MCF 10A (cell line): ENCODE measurements around the gene TRAT1. TPM values are rescaled to one million over a fixed set of nuclear protein-coding genes. Genes with fewer than 3 reads are reported as not detected.

Experiments
- Bru-seq: library from RNA; stranded (reverse); fragments of 400-500 nt; gene quantifications from one replicate; lab custom pipeline; 2021; lab: Mats Ljungman, UMichigan
- BruChase-seq, 2 experiments: library from RNA; stranded (reverse); fragments of 400-500 nt; gene quantifications; one replicate each; lab custom pipeline; 2021; lab: Mats Ljungman, UMichigan
- BruUV-seq: library from RNA; stranded (reverse); fragments of 400-500 nt; replicated peaks from 2 replicates; lab custom pipeline; 2021; lab: Mats Ljungman, UMichigan
- CTCF ChIA-PET: fragments of 300-600 bp; sonication (Branson Sonifier 250); formaldehyde crosslinking; extraction: SDS; loops from one replicate; lab custom pipeline; 2021; ENCODE audit warnings: antibody characterized with exemption, inconsistent platforms; lab: Yijun Ruan, JAX
- POLR2A ChIA-PET: fragments of 300-600, 350-650 bp; sonication (Branson Sonifier 250); formaldehyde crosslinking; extraction: SDS; loops from one replicate; lab custom pipeline; 2020; ENCODE audit warnings: antibody characterized with exemption, inconsistent platforms; lab: Yijun Ruan, JAX
- DNase-seq: peaks from one replicate; pipeline ENCODE4 v3.0.0-alpha.2; 2018; ENCODE audit not compliant: unreplicated experiment
- H3K27ac Mint-ChIP-seq: one replicate; pipeline ENCODE4 v1.8.0; 2022; ENCODE audit warnings: mild to moderate bottlenecking, low read depth, mixed read lengths; ENCODE audit not compliant: unreplicated experiment
- H3K27me3 Mint-ChIP-seq: one replicate; pipeline ENCODE4 v1.8.0; 2022; ENCODE audit warnings: mixed read lengths; ENCODE audit not compliant: insufficient read depth, unreplicated experiment
- H3K36me3 Mint-ChIP-seq: one replicate; pipeline ENCODE4 v1.8.0; 2022; ENCODE audit warnings: mild to moderate bottlenecking, moderate library complexity, mixed read lengths; ENCODE audit not compliant: insufficient read depth, unreplicated experiment
- H3K4me1 Mint-ChIP-seq: one replicate; pipeline ENCODE4 v1.8.0; 2022; ENCODE audit warnings: mixed read lengths; ENCODE audit not compliant: insufficient read depth, unreplicated experiment
- H3K4me3 Mint-ChIP-seq: one replicate; pipeline ENCODE4 v1.8.0; 2022; ENCODE audit warnings: mild to moderate bottlenecking, moderate library complexity, mixed read lengths; ENCODE audit not compliant: unreplicated experiment
- H3K9me3 Mint-ChIP-seq: one replicate; pipeline ENCODE4 v1.8.0; 2022; ENCODE audit warnings: mixed read lengths; ENCODE audit not compliant: unreplicated experiment
- intact Hi-C: fragments of 100-400 bp; cut with micrococcal nuclease; formaldehyde crosslinking; loops from 2 replicates; pipeline ENCODE4 v1.14.1; 2022
- long read RNA-seq: library from polyadenylated mRNA; stranded (forward); transcript quantifications from one replicate; pipeline ENCODE4 v2.0.0, GENCODE V29; 2022
- total RNA-seq: library from RNA; stranded (reverse); gene quantifications from 2 replicates; pipeline ENCODE4 v1.2.3, GENCODE V29; 2022
- TF ChIP-seq, protein P1 (sequence below): fragments of 200-600 bp; IDR thresholded peaks from one replicate; pipeline ENCODE4 v1.8.0; 2022; ENCODE audit warnings: antibody characterized with exemption, mild to moderate bottlenecking; ENCODE audit not compliant: unreplicated experiment

TRAT1 gene
- not detected in 2 replicates for total RNA-seq
- not detected for Bru-seq, nascent RNA
- not detected for BruChase-seq, experiment 1, labeled RNA remaining after a 6-hour chase
- not detected for BruChase-seq, experiment 2, labeled RNA remaining after a 2-hour chase
- long read RNA-seq = 0 reads

DNA sequence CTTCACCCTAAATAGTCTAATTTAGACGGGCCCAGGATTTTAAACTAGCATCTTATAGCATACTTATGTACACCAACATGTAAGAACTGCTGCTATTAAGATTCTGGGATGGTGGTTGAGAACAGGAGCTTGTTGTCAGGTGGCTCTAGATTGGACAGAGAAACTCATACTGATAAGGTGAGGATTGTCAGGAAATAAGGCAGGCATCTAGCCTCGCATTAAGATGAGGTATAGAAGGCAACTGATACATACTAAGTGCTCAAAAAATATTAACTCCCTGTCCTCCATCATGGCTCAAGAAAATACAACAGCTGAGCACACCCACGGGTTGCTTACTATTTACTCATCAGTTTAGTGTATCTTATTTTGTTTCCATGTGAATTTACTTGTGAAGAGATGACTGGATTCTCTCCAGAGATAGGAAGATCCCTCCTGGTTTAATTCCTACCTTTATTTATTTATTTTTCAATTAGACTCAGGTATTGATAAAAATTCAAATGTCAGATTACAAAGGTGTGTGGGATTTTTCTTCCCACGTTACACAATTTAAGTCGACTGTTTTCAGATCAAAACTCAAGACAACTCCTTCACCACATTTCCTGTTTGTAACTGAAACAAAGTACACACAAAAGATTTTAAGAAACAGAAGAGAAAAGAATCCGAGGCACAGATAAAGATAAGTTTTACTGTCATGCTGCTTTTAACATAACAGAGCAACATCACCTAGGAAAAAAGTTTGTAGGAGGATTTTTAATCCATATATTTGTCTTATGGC, at the start of gene TRAT1:
Gene TRAT1 (plus strand): TSS at position 664 of the 775 bp plus-strand sequence. CDS start 142 bp downstream, outside the sequence.
- no peaks in the 10 kb centered on the region for H3K27me3 Mint-ChIP-seq
- TF ChIP-seq, protein P1, sequence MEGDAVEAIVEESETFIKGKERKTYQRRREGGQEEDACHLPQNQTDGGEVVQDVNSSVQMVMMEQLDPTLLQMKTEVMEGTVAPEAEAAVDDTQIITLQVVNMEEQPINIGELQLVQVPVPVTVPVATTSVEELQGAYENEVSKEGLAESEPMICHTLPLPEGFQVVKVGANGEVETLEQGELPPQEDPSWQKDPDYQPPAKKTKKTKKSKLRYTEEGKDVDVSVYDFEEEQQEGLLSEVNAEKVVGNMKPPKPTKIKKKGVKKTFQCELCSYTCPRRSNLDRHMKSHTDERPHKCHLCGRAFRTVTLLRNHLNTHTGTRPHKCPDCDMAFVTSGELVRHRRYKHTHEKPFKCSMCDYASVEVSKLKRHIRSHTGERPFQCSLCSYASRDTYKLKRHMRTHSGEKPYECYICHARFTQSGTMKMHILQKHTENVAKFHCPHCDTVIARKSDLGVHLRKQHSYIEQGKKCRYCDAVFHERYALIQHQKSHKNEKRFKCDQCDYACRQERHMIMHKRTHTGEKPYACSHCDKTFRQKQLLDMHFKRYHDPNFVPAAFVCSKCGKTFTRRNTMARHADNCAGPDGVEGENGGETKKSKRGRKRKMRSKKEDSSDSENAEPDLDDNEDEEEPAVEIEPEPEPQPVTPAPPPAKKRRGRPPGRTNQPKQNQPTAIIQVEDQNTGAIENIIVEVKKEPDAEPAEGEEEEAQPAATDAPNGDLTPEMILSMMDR = no peak
- H3K9me3 Mint-ChIP-seq = no peaks in the 10 kb centered on the region
- H3K4me3 Mint-ChIP-seq = no peak within 1 kb of the TSS
- no peak within 1 kb of the TSS for H3K27ac Mint-ChIP-seq
- POLR2A ChIA-PET = interaction anchor here (0.5 kb wide), 1 partner anchor 9 kb away, joined by 3 read pairs; no protein-coding TSS in a partner anchor
- DNase-seq = no peak
- no TSS peak for BruUV-seq
- H3K36me3 Mint-ChIP-seq = no peaks in the 10 kb centered on the region
- peaks cover 15% of the 10 kb centered on the region for H3K4me1 Mint-ChIP-seq
- intact Hi-C loops = no loop called here
- CTCF ChIA-PET = interaction anchor here (0.7 kb wide), 1 partner anchor 13 kb away, joined by 4 read pairs; no protein-coding TSS in a partner anchor

- H3K4me3 Mint-ChIP-seq = no peak overlapping the region
- no peak for DNase-seq
- ChIA-PET CTCF (no interaction called here), POLR2A (no interaction called here)
- no peaks in the 10 kb centered on the region for H3K27me3 Mint-ChIP-seq
- intact Hi-C loops = no loop called here
- H3K4me1 Mint-ChIP-seq = no peaks in the 10 kb centered on the region
- BruUV-seq = no TSS peak
- no peaks in the 10 kb centered on the region for H3K36me3 Mint-ChIP-seq
- no peak overlapping the region for H3K27ac Mint-ChIP-seq
- no peaks in the 10 kb centered on the region for H3K9me3 Mint-ChIP-seq
- TF ChIP-seq, protein P1 = no peak
Observed at GRCh38 chr3:108775649-108776048, 46.9 kb upstream of the TRAT1 start.

- H3K4me1 Mint-ChIP-seq = no peaks in the 10 kb centered on the region
- H3K36me3 Mint-ChIP-seq = no peaks in the 10 kb centered on the region
- DNase-seq = no peak
- ChIA-PET POLR2A (no interaction called here), CTCF (no interaction called here)
- H3K4me3 Mint-ChIP-seq = no peak overlapping the region
- H3K27ac Mint-ChIP-seq = no peak overlapping the region
- H3K9me3 Mint-ChIP-seq = no peaks in the 10 kb centered on the region
- TF ChIP-seq, protein P1 = no peak
- H3K27me3 Mint-ChIP-seq = no peaks in the 10 kb centered on the region
- intact Hi-C loops = no loop called here
- BruUV-seq = no TSS peak
Observed at GRCh38 chr3:108779496-108779895, 43.1 kb upstream of the TRAT1 start.

GRCh38 chr3:108780235-108780634, 42.4 kb upstream of the TRAT1 start:
- DNase-seq = no peak
- H3K36me3 Mint-ChIP-seq = no peaks in the 10 kb centered on the region
- ChIA-PET CTCF (no interaction called here), POLR2A (no interaction called here)
- intact Hi-C loops = no loop called here
- no peak overlapping the region for H3K4me3 Mint-ChIP-seq
- TF ChIP-seq, protein P1 = no peak
- H3K27ac Mint-ChIP-seq = no peak overlapping the region
- no peaks in the 10 kb centered on the region for H3K4me1 Mint-ChIP-seq
- BruUV-seq = no TSS peak
- no peaks in the 10 kb centered on the region for H3K27me3 Mint-ChIP-seq
- no peaks in the 10 kb centered on the region for H3K9me3 Mint-ChIP-seq
